Stimulated activated CD4-positive, alpha-beta T cell treated with anti-CD3 and anti-CD28 coated beads, TNF-alpha, amount 100 ng/mL, for 4 hours (primary cell): ENCODE data around the gene TMTC4.
"Not testable (repeated sequence)": the region's sequence is repeated elsewhere in the genome, so short reads cannot be mapped to it uniquely, and the experiment has no call there.

Experiments used
- DNase-seq, 3 experiments: peaks; one replicate each; pipeline ENCODE4 v3.0.0-alpha.2; 2020; ENCODE audit warnings: low read depth in 3 of 3

Gene TMTC4

GRCh38 chr13:100584896-100585295 lies 89.7 kb downstream of the TMTC4 start:
- DNase-seq: no peak

- DNase-seq: no peak
Observed at GRCh38 chr13:100581504-100581903, 93.1 kb downstream of the TMTC4 start.

GRCh38 chr13:100581030-100581429 lies 93.6 kb downstream of the TMTC4 start:
- DNase-seq: no peak

- no peak for DNase-seq
Observed at GRCh38 chr13:100580045-100580444, 94.5 kb downstream of the TMTC4 start.

- DNase-seq: not testable (repeated sequence)
Observed at GRCh38 chr13:100577239-100577638, 97.4 kb downstream of the TMTC4 start.

GRCh38 chr13:100573121-100573520 lies 101.5 kb downstream of the TMTC4 start:
- peak; percentile 47 to 69 (median 55) for DNase-seq

- no peak for DNase-seq
Observed at GRCh38 chr13:100566543-100566942, 108.1 kb downstream of the TMTC4 start.

GRCh38 chr13:100565286-100565685 lies 109.3 kb downstream of the TMTC4 start:
- DNase-seq: no peak

GRCh38 chr13:100564444-100565223 lies 110.0 kb downstream of the TMTC4 start:
- DNase-seq: no peak

- DNase-seq: no peak
Observed at GRCh38 chr13:100563779-100564178, 110.8 kb downstream of the TMTC4 start.

- no peak for DNase-seq
Observed at GRCh38 chr13:100561599-100562204, 112.9 kb downstream of the TMTC4 start.

- DNase-seq: no peak
Observed at GRCh38 chr13:100561158-100561499, 113.5 kb downstream of the TMTC4 start.

GRCh38 chr13:100560498-100561157 lies 114.0 kb downstream of the TMTC4 start:
- no peak for DNase-seq

GRCh38 chr13:100559886-100560285 lies 114.7 kb downstream of the TMTC4 start:
- DNase-seq: no peak
